ENCODE results near the gene F2R.

The F2R gene

DNA sequence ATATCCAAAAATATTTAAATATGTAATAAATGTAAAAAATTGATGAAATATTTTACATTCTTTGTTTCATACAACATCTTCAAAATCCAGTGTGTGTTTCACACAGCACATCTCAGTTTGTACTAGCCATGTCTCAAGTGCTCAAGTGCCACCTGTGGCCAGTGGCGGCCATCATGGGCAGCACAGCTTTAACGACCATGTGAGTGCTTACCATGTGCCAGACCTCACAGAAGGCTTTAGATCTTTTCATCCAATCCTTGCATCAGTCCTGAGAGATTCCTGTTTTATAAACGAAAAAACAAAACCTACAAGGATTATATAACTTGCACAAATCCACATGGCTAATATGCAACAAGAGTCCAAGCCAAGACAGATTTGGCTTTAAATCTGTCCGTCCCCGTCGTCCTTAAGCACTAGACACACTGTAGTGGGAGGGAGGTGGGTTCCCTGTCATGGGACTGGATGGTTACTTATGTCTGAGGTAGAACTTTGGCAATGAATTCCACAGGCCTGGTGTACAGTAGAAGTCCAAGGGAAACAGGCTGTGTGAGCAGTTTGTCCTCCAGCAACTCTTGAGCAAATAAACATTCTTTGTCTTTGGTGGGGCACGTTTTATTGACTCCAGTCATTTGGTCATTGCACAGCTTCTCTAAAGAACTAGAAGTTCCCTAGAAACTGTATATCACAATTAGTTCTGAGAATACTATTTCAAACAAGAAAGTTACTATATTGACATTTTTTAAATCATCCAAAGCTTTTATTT is 25.0 kb upstream of the F2R start:
- no peak for DNase-seq (ENCODE audit: low spot score)

DNA sequence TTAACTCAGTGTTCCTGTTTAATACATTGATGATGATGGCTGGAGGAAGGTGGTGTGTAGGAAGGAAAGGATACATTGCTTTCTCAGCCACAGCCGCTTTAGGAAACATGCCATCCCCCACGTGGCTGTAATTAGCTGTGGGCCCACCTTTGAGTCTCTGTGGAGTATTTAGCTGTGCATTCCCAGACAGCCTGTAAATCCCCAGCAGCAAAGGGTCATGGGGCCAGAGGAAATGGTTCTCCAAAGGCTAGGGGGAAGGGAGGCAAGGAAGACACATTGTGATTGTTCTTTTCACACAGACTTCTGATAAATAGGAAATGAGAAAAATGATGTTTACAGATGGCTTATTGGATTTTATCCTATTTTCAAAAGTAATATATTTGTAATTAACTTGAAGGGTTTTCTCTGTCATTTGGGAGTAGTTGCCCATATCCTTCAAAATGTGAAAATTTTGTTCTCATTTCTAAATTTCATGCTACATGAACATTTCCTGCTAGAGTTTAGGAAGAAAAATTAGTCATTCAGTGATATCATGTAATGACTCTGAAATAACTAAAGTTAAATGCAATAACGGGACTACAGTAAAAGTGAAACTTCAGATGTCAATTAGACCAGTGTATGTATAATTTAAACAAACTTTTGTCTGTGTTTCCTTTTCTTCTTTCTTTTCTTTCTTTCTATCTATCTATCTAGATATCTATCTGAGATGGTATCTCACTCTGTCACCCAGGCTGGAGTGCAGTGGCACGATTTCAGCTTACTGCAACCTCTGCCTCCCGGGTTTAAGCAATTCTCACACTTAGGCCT is 24.3 kb upstream of the F2R start:
- no peak for DNase-seq (ENCODE audit: low spot score)

DNA sequence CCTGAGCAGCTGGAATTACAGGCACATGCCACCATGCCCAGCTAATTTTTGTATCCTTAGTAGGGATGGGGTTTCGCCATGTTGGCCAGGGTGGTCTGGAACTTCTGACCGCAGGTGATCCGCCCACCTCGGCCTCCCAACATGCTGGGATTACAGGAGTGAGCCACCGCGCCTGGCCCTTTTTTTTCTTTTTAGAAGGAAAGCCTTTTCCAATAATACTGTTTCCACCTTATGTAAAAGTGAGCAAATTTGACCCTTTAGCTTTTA is 23.7 kb upstream of the F2R start:
- DNase-seq (ENCODE audit: low spot score) = no peak

DNA sequence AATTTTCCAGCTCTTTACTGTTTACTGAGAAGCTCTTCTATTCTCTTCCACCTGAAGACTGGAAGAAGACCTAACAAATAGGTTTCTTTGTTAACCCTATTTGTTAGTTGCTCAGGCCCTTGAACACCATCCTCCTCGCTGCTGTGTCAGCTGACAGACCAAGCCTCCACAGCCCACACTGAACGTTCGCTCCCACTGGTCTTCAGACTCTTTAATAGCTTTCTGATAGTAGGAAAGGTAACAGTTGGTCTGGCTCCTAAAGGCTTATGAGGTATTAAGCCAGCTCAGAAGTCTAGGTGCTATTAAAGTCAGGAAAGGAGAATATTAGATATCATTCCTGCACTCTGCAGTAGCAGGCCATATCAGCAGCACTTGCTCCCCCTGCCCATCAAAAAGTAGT is 23.3 kb upstream of the F2R start:
- DNase-seq (ENCODE audit: low spot score) = no peak

DNA sequence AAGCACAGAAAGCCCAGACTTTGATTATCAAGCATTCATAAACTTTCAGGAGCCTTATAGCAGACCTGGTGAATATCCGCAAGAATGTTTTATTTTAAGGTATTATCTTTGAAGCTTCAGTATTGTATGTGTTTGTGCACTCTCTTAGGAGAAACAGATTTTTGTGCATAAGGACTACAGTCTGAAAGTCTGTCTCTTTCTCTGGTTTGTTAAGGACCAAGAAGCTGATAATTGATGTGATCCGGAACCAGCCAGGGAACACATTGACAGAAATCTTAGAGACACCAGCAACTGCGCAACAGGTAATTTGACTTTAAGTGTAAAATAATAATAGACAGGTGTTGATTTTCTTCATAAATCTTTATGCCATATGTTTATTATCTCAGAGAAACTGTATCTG is 22.8 kb upstream of the F2R start:
- no peak for DNase-seq (ENCODE audit: low spot score)

DNA sequence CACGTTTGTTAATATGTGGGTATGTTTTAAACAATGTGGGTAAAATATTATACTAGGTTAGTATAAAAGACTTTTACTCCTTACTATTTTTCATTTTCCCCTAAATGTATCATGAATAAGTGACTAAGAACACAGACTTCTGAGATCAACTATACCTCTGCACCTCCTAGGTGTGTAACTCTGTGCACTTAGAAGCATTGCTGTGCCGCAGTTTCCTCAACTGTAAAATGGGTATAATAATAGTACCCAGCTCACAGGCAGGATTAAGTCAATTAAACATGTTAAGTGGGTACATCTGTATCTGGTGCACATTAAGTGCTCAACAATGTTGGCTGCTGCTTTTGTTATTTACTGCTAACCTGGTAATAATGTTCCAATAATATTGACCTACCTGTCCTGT is 21.6 kb upstream of the F2R start:
- DNase-seq (ENCODE audit: low spot score) = no peak

DNA sequence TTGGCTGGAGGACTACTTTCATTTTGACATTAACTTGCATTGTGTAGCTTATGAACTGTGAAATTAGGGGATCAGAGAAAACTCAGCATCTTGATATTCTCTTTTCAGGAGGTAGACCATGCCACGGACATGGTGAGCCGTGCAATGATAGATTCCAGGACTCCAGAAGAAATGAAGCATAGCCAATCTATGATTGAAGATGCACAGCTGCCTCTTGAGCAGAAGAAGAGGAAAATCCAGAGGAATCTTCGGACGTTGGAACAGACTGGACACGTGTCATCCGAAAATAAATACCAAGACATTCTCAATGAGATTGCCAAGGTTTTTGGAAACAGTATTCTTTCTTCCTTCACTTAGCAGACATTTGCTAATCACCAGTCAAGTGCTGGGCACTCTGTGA is 20.6 kb upstream of the F2R start:
- no peak for DNase-seq (ENCODE audit: low spot score)

DNA sequence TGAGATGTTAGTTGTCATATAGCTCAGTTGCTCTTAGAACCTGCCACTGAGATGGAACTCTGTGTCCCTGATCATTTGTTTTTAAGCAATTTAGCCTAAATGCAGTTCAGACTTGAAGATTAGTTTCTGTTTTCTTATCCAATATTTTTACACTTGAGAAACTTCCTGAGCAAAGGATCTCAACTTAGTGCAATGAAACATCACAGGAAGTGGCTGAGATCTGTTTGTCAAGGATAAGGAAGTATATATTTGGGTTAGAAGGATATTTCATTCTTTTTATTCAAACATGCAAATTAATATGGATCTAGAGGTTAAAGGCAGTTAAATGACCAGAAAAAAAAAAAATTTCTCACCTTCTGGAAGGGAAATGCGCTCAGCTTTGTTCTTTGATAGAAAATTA is 19.7 kb upstream of the F2R start:
- no peak for DNase-seq (ENCODE audit: low spot score)

DNA sequence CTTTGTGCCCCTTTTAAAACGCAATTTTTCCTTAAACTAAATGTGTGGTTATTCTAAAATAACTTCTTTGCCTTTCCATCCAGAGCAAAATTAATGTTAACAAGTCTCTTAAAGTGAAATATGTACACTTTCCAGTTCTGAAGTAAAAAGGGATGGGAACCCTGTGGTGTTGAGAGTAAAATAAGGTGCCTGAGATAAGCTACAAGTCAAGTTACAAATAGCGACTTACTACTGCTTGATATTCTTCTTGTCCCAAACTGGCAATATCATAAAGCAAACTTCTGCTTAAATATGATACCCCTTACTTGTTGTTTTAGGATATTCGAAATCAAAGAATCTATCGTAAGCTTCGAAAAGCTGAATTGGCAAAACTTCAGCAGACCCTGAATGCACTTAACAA is 18.3 kb upstream of the F2R start:
- DNase-seq (ENCODE audit: low spot score) = no peak

DNA sequence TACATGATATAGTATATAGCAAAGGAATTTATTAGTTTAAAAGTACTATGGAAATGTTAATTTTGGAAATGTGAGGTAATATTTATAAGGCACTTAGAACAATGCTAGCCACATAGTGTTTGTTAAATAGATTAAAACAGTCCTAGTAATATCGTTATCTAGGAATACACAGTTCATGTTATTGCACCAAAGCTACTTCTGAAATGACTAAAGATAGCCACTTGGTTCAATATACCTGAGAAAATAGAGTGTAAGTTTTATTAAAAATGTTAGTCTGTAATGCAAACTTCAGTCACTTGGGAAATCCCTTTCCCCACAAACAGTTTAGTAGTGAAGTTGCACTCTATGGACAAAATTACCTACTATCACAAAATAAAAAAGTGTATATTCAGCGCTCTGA is 15.4 kb upstream of the F2R start:
- DNase-seq (ENCODE audit: low spot score) = no peak

DNA sequence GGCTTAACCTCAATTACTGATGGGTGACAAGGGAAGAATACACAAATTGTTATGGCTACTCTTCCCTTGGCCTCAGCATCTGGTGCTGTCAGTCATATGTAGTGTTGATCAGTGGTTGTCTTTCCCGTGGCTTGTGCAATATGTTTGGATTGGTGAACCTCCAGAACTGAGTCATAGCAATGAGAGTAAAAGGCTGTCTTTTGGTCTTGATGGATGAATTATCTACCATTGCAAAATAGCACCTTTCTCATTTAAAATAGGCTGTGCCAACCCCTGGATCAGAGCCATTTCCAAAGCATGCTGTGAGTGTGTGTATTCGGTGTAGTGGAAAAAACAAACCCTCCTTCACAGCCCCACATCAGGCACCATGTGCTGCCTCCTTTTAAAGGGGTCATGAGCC is 14.6 kb upstream of the F2R start:
- DNase-seq (ENCODE audit: low spot score) = no peak

DNA sequence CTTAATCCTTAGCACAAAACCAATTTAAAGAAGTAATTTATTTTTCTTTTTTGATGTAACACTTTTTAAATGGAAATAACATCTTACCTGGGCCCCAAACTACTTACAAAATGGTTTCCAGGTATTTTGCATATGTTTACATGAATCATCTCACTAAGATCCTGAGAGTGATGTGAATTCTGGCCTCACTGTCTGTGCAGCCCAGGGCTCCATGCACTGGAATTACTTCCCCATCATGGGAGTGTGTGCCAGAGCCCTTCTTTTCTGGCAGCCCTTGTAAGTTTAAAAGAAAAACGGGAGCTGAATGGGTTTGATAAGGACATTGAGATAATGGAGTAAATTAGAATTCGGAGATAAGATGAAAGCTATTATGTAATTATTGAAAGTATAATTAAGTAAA is 12.2 kb upstream of the F2R start:
- no peak for DNase-seq (ENCODE audit: low spot score)

DNA sequence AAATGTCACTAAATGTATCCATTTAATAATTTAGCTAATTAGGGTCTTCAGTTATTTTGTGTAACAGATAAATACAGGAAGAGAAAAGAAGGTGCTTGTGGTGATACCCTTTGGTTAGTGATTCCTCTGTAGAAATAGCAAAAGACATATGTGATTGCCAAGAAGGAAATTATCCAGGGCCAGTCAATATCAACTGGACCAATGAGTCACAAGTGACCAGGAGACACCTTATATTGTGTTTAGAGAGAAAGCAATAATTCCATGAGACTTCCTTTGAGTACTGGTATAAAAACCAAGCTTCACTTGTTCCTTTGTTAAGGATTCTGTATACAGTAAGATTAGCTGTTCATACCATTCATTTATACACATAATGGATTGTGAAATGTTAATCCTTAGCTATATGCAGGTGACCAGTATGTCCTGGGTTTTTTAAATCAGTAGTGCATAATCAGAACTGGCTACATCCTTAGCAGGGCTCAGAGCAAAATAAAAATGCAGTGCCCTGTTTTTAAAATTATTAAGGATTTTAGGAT is 11.7 kb upstream of the F2R start:
- DNase-seq (ENCODE audit: low spot score) = no peak

DNA sequence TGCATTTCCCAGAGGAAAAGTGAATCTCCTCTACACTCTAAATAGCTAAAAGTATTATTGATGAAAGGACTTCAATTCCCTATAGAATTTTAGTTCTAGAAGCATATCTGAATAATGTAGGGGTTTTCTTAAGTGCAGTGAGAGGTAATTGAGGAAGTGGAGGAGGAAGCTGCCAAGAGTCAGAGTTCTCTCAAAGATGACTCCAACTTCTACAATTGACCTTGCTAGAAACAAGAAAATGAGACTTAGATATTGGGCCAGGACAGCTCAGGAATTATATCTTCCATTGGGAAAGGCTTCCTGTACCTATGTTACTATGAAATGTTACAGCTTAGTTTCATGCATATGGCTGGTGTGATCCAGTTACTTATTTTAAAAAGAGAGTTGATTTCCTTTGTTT is 10.4 kb upstream of the F2R start:
- DNase-seq (ENCODE audit: low spot score) = no peak

DNA sequence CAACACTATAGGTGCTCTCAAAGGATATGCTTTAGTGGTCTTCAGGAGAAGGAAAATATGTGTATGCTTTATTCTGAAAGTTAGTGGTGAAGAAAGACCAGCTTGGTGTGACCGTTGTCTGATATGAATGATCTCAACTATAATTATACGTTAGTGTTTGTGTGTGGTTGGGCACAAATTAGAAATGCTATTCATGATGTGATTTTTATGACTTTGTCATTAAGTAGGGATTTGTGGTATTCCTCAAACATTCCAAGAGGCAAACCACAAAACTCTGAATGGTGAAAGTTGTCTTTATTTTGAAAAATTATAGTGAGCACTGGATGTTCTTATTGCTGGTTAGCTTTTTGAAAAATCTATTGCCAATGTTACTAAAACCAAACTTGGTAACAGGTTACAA is 6.2 kb upstream of the F2R start:
- DNase-seq (ENCODE audit: low spot score) = no peak

DNA sequence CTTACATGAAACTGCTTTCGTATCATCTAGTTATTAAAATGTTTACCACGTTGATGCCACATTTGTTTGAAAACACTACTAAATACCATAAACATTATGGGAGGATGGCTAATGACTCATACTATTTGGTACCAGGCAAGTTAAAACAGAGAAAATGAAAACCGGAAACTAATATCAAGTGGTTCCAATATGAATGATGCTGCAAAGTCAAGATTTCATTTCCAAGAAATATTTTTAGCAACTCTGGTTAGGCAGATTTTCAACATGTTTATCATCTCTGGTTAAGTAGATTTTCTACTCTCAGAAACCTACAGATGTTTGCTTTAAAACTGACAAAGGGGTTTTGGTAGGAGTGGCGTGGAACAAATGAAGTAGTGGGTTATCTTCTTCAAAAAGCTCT is 4.9 kb upstream of the F2R start:
- DNase-seq (ENCODE audit: low spot score) = peak; percentile 36

DNA sequence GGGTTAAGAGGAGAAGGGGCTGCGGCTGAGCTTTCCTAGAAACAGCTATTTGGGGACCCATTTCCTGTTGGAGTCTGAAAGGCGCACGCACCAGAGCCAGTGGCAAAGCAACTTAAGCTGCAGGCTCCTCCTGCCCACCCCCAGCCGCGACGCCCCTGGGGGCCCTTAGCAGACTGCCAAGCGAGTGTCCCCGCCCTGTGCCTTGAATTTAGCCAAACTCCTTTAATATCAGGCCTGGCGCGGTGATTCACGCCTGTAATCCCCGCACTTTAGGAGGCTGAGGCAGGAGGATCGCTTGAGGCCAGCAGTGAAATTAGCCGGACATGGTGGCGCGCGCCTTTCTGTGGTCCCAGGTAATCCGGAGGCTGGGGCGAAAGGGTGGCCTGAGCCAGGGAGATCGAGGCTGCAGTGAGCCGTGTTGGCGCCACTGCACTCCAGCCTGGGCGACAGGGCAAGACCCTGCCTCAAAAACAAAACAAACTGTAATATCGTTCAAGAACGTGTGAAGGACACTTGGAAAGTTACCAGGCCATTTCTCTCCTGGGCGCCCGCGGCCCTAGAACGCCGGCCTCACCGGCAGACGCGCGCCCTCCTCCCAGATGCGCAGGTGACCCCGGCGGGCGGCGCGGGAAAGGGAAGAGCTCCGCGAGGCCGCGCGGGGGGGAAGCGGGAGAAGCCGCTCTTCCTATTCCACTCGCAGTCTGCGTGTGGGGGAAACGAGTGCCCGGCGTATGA is 1.0 kb upstream of the F2R start:
- DNase-seq (ENCODE audit: low spot score) = no peak

DNA sequence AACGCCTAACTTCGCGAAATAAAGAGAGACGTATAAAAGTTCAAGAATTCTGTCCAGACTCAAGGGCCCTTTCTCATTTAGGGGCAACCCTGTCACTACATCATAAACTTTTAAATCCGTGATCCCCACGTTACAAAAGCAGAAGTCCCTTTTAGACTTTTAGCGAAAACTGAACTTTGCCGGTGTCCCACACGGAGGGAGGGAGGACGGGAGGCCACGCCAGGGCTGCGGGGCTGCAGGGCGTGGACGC is 515 bp upstream of the F2R start:
- DNase-seq (ENCODE audit: low spot score) = no peak

DNA sequence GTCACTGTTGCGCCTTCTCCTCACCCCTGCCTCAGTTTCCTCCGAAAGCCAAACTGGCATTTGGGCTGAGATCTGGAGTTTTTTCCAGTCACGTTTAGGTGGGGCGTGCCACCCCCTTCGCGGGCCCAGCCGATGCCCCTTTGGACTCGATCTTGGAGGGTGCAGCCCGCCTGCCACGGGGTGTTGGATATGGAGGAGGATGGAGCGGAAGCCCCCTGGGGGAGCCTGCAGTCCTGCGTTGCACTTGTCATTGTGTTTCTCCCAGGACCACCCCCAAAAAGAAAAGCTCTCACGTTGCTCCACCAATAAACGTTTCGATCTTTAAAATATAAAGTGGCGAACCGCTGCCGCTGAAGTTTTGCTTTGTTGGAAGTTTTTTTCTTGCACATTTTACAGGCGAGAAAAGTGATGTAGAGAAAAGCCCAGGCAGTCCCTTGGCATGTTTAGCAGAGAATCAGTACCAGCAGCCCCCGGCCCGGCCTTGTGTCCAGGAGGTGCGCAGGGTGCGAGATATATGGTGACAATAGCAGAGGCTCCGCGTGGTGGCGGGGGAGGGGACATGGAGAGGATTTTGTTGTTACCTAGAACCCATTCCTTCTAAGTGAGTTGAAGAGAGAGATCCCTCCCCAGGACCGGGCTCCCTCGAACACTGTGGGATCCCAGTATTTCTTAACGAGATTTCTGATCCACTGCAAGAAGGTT is 681 bp downstream of the F2R start:
- no peak for DNase-seq (ENCODE audit: low spot score)

DNA sequence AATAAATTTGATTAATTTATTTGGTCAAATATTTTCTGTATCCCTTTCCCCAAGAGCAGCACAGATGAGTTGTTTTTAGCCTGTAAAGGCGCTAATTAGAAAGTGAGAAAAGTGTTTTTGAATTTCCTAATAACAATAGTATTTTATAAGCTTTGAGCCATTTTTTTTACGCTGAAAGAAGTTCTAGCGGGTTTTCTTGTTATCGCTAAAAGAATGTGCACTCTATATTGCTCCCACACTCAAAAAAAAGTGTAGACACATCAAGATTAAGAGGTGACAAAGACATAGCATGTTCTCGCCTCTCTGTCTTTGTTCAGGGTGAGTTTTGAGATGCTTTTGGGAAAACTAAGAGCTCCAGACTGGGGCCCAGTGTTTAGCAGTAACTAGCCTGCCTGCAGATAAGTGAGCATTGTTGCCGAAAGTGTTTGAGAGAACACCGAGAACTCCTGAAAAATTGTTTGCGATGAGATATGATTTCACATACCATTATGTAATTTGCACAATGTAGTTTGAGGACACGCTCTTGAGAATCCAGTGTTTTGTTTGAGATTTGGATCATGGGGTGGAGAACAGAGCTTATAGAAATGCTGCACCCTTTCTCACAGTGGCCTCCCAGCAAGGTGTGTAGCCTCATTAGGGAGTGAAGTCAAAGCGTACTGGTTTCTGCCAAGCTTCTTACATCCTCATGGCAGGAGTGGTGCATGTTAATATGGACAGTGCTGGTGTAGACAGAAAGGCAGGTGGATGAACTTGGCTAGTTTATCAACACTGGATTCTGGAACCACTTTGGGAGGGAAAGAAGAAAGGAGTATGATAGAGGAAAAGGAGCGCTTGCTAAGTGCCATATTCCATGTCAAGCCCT is 1.5 kb downstream of the F2R start:
- no peak for DNase-seq (ENCODE audit: low spot score)

DNA sequence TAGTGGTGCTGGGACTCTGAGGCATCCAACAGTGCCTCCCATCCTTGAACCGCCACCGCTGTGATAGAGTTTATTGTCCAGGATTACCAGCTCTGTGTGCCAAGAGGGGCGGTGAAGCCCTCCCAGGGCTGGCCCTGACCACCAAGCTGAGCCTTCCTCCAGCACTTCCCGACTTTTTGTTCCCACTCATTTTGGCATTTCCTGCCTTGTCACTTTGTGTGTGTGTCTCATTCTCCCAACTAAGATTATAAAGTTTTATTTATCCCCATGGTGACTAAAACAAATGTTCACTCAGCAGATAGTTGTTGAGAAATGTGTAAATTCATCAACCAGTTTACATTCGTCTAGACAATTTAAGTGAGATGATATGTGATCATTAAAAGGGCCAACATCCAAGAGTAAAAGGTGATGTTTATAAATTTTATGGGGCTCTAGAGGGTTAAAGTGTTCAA is 2.5 kb downstream of the F2R start:
- DNase-seq (ENCODE audit: low spot score) = no peak

DNA sequence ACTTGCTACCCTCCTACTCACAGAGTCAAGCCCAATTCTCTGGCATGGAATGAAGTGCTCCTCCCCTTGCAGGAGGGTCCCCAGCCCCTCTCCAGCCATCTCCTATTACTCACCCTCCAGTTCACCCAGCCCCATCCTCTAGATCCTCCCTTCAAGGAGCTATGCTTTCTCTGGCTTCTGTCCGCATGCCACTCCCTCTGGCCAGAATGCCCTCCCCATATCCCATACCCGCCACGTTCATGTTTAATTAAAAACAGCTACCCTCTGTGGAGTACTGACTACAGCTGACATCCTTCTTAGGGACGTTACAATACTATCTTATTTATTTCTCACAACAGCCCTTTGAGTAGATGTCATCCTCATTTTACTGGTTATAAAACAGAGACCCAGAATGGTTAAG is 3.0 kb downstream of the F2R start:
- no peak for DNase-seq (ENCODE audit: low spot score)

Measured in CD4-positive, alpha-beta T cell treated with Interleukin-2 at 100 ng/mL for 4 hours (primary cell).